Measurements from ENCODE around the gene CRYBG1. TPM values are rescaled to one million over a fixed set of nuclear protein-coding genes. Genes with fewer than 3 reads are reported as not detected.
"Not testable (repeated sequence)": the region's sequence is repeated elsewhere in the genome, so short reads cannot be mapped to it uniquely, and the experiment has no call there.

The CRYBG1 gene
- polyA plus RNA-seq, 1 donor from 2014 or later, result 0.73 TPM

GRCh38 chr6:106546691-106547414 is 186.3 kb downstream of the CRYBG1 start:
- H3F3A ChIP-seq (ENCODE audit: insufficient read depth, low read length, poor library complexity, severe bottlenecking), result no peaks in the 10 kb centered on the region
- no peak overlapping the region for H2AFZ ChIP-seq (ENCODE audit: low read depth, low read length)
- no peaks in the 10 kb centered on the region for H3K79me2 ChIP-seq (replicated peaks; ENCODE audit: insufficient read depth, low read length)
- no peaks in the 10 kb centered on the region for H3K9me2 ChIP-seq (ENCODE audit: insufficient read depth, low read length)
- H3K4me3 ChIP-seq (ENCODE audit: low read length), result no peak overlapping the region
- H3K9me3 ChIP-seq (ENCODE audit: low read length), result no peaks in the 10 kb centered on the region
- no peaks in the 10 kb centered on the region for H4K20me1 ChIP-seq (ENCODE audit: insufficient read depth)
- no peaks in the 10 kb centered on the region for H3K36me3 ChIP-seq (ENCODE audit: insufficient read depth, low read length)
- no peaks in the 10 kb centered on the region for H3K27me3 ChIP-seq (ENCODE audit: insufficient read depth, low read depth, low read length)
- H3K27ac ChIP-seq (ENCODE audit: low read length), result no peak overlapping the region
- H3K9ac ChIP-seq (ENCODE audit: low read length), result no peak overlapping the region
- H3K4me2 ChIP-seq (ENCODE audit: low read length), result no peak overlapping the region
- TF ChIP-seq TAF1 (IDR thresholded peaks at IDR 0.05; ENCODE audit: low read depth), result no peak
- TF ChIP-seq RAD21 (conservative IDR thresholded peaks at IDR 0.05), result no peak

GRCh38 chr6:106547601-106548453 is 187.3 kb downstream of the CRYBG1 start:
- no peak overlapping the region for H3K4me3 ChIP-seq (ENCODE audit: low read length)

GRCh38 chr6:106548926-106549455 is 188.5 kb downstream of the CRYBG1 start:
- not testable (repeated sequence) for H3K9me2 ChIP-seq (ENCODE audit: insufficient read depth, low read length); H2AFZ ChIP-seq (ENCODE audit: low read depth, low read length); H4K20me1 ChIP-seq (ENCODE audit: insufficient read depth); H3K36me3 ChIP-seq (ENCODE audit: insufficient read depth, low read length); H3K4me2 ChIP-seq (ENCODE audit: low read length); H3K9ac ChIP-seq (ENCODE audit: low read length); H3K9me3 ChIP-seq (ENCODE audit: low read length); H3K79me2 ChIP-seq (replicated peaks; ENCODE audit: insufficient read depth, low read length); H3K27me3 ChIP-seq (ENCODE audit: insufficient read depth, low read depth, low read length); H3K4me3 ChIP-seq (ENCODE audit: low read length); H3K27ac ChIP-seq (ENCODE audit: low read length); H3F3A ChIP-seq (ENCODE audit: insufficient read depth, low read length, poor library complexity, severe bottlenecking)

More at GRCh38 chr6:106547601-106548453, 187.3 kb downstream of the CRYBG1 start:
- H3K9me2 ChIP-seq (ENCODE audit: insufficient read depth, low read length), result no peaks in the 10 kb centered on the region
- no peaks in the 10 kb centered on the region for H3K9me3 ChIP-seq (ENCODE audit: low read length)
- H2AFZ ChIP-seq (ENCODE audit: low read depth, low read length), result no peak overlapping the region
- no peaks in the 10 kb centered on the region for H3F3A ChIP-seq (ENCODE audit: insufficient read depth, low read length, poor library complexity, severe bottlenecking)
- TF ChIP-seq TAF1 (IDR thresholded peaks at IDR 0.05; ENCODE audit: low read depth) (no peak), EP300 (conservative IDR thresholded peaks at IDR 0.05; ENCODE audit: poor library complexity, severe bottlenecking) (no peak), CTCF (IDR thresholded peaks at IDR 0.05; ENCODE audit: poor library complexity, severe bottlenecking) (no peak), RAD21 (conservative IDR thresholded peaks at IDR 0.05) (no peak), MXI1 (conservative IDR thresholded peaks at IDR 0.05; ENCODE audit: poor library complexity, severe bottlenecking) (no peak), REST (IDR thresholded peaks at IDR 0.05; ENCODE audit: borderline replicate concordance) (no peak), POLR2AphosphoS5 (IDR thresholded peaks at IDR 0.05) (no peak), SMC3 (conservative IDR thresholded peaks at IDR 0.05; ENCODE audit: poor library complexity) (no peak), EZH2 (IDR thresholded peaks at IDR 0.05; ENCODE audit: borderline replicate concordance, insufficient read depth, low read length, poor library complexity, severe bottlenecking) (no peak)
- no peak overlapping the region for H3K27ac ChIP-seq (ENCODE audit: low read length)
- no peak overlapping the region for H3K9ac ChIP-seq (ENCODE audit: low read length)
- H3K27me3 ChIP-seq (ENCODE audit: insufficient read depth, low read depth, low read length), result no peaks in the 10 kb centered on the region
- no peaks in the 10 kb centered on the region for H4K20me1 ChIP-seq (ENCODE audit: insufficient read depth)
- no peaks in the 10 kb centered on the region for H3K36me3 ChIP-seq (ENCODE audit: insufficient read depth, low read length)
- H3K4me2 ChIP-seq (ENCODE audit: low read length), result no peak overlapping the region
- H3K79me2 ChIP-seq (replicated peaks; ENCODE audit: insufficient read depth, low read length), result no peaks in the 10 kb centered on the region
